Measurements from ENCODE around the gene ZSCAN31.

GRCh38 chr6:28351087-28351486 is 15.1 kb upstream of the ZSCAN31 start:
- TF ChIP-seq, protein P1, sequence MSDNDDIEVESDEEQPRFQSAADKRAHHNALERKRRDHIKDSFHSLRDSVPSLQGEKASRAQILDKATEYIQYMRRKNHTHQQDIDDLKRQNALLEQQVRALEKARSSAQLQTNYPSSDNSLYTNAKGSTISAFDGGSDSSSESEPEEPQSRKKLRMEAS (IDR thresholded peaks at IDR 0.05; ENCODE audit: low read depth, low read length), result no peak
- TF ChIP-seq BHLHE40 (IDR thresholded peaks at IDR 0.05; ENCODE audit: borderline replicate concordance in 1 of 2, low read depth in 2 of 2, low read length in 1 of 2) (no peak), NFYB (IDR thresholded peaks at IDR 0.05; ENCODE audit: insufficient read depth, low read depth, low read length) (no peak), ZNF217 (IDR thresholded peaks at IDR 0.05) (no peak), EZH2 (IDR thresholded peaks at IDR 0.05; ENCODE audit: borderline replicate concordance, control insufficient read depth, low read depth, low read length) (no peak), CREM (IDR thresholded peaks at IDR 0.05; ENCODE audit: low read depth) (no peak)
- TF ChIP-seq, protein P2, sequence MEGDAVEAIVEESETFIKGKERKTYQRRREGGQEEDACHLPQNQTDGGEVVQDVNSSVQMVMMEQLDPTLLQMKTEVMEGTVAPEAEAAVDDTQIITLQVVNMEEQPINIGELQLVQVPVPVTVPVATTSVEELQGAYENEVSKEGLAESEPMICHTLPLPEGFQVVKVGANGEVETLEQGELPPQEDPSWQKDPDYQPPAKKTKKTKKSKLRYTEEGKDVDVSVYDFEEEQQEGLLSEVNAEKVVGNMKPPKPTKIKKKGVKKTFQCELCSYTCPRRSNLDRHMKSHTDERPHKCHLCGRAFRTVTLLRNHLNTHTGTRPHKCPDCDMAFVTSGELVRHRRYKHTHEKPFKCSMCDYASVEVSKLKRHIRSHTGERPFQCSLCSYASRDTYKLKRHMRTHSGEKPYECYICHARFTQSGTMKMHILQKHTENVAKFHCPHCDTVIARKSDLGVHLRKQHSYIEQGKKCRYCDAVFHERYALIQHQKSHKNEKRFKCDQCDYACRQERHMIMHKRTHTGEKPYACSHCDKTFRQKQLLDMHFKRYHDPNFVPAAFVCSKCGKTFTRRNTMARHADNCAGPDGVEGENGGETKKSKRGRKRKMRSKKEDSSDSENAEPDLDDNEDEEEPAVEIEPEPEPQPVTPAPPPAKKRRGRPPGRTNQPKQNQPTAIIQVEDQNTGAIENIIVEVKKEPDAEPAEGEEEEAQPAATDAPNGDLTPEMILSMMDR (IDR thresholded peaks at IDR 0.05 in 2 of 3, conservative IDR thresholded peaks at IDR 0.05 in 1 of 3; ENCODE audit: control insufficient read depth in 2 of 3, extremely low read depth in 1 of 3, insufficient read depth in 1 of 3, low read depth in 3 of 3, low read length in 3 of 3), result no peak
- TF ChIP-seq, protein P3, sequence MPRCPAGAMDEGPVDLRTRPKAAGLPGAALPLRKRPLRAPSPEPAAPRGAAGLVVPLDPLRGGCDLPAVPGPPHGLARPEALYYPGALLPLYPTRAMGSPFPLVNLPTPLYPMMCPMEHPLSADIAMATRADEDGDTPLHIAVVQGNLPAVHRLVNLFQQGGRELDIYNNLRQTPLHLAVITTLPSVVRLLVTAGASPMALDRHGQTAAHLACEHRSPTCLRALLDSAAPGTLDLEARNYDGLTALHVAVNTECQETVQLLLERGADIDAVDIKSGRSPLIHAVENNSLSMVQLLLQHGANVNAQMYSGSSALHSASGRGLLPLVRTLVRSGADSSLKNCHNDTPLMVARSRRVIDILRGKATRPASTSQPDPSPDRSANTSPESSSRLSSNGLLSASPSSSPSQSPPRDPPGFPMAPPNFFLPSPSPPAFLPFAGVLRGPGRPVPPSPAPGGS (IDR thresholded peaks at IDR 0.05; ENCODE audit: borderline replicate concordance, insufficient read depth, low read depth, low read length, poor library complexity, severe bottlenecking), result no peak

All from GM12878 (cell line).